Mononuclear cell (primary cell): Measurements from ENCODE around the gene POLD4. TPM values are rescaled to one million over a fixed set of nuclear protein-coding genes. Genes with fewer than 3 reads are reported as not detected.
A peak's percentile ranks its signal among the peaks of the same experiment; 100 is the strongest.

Experiments
- H3K27me3 ChIP-seq: 2 replicates; pipeline ENCODE4 v1.6.0; 2011; ENCODE audit warnings: low read length, control low read depth; ENCODE audit not compliant: insufficient read depth
- H3K4me1 ChIP-seq: 2 replicates; pipeline ENCODE4 v1.5.1; 2011; ENCODE audit warnings: mild to moderate bottlenecking, low read length, control low read depth; ENCODE audit not compliant: insufficient read depth
- H3K4me3 ChIP-seq: 2 replicates; pipeline ENCODE4 v1.5.1; 2011; ENCODE audit warnings: mild to moderate bottlenecking, low read length, moderate library complexity
- H3K9me3 ChIP-seq: 2 replicates; pipeline ENCODE4 v1.5.1; 2011; ENCODE audit warnings: low read depth, mild to moderate bottlenecking, control low read depth, low read length
- total RNA-seq: library from RNA; depleted of rRNA; stranded (reverse); fragments of >200 nt; gene quantifications from one replicate; pipeline ENCODE4 v1.2.3, GENCODE V29; 2012

The POLD4 gene
- total RNA-seq, 1 donor = 33.9 TPM

- H3K4me1 ChIP-seq = peaks cover 27% of the 10 kb centered on the region
- no peak overlapping the region for H3K4me3 ChIP-seq
- H3K27me3 ChIP-seq = no peaks in the 10 kb centered on the region
- no peaks in the 10 kb centered on the region for H3K9me3 ChIP-seq
Measured at GRCh38 chr11:67310246-67311050, 42.9 kb downstream of the POLD4 start.

GRCh38 chr11:67309661-67310061 is 43.7 kb downstream of the POLD4 start:
- no peaks in the 10 kb centered on the region for H3K9me3 ChIP-seq
- H3K4me3 ChIP-seq = no peak overlapping the region
- H3K4me1 ChIP-seq = peaks cover 30% of the 10 kb centered on the region
- no peaks in the 10 kb centered on the region for H3K27me3 ChIP-seq

GRCh38 chr11:67309166-67309565 is 44.2 kb downstream of the POLD4 start:
- Histone ChIP-seq H3K4me3 (no peak overlapping the region), H3K9me3 (no peaks in the 10 kb centered on the region), H3K4me1 (peaks cover 35% of the 10 kb centered on the region), H3K27me3 (no peaks in the 10 kb centered on the region)

GRCh38 chr11:67308031-67308866 is 45.1 kb downstream of the POLD4 start:
- Histone ChIP-seq H3K4me1 (peaks cover 35% of the 10 kb centered on the region), H3K27me3 (no peaks in the 10 kb centered on the region), H3K9me3 (no peaks in the 10 kb centered on the region)

GRCh38 chr11:67307545-67308001 is 45.8 kb downstream of the POLD4 start:
- Histone ChIP-seq H3K4me3 (no peak overlapping the region), H3K9me3 (no peaks in the 10 kb centered on the region), H3K4me1 (peaks cover 34% of the 10 kb centered on the region), H3K27me3 (no peaks in the 10 kb centered on the region)

More at GRCh38 chr11:67308031-67308866, 45.1 kb downstream of the POLD4 start:
- H3K4me3 ChIP-seq = no peak overlapping the region

- H3K9me3 ChIP-seq = no peaks in the 10 kb centered on the region
- no peaks in the 10 kb centered on the region for H3K27me3 ChIP-seq
- peaks cover 34% of the 10 kb centered on the region for H3K4me1 ChIP-seq
- H3K4me3 ChIP-seq = no peak overlapping the region
Measured at GRCh38 chr11:67306769-67307544, 46.4 kb downstream of the POLD4 start.

- Histone ChIP-seq H3K4me3 (no peak overlapping the region), H3K4me1 (peaks cover 45% of the 10 kb centered on the region)
Measured at GRCh38 chr11:67304511-67305113, 48.7 kb downstream of the POLD4 start.

GRCh38 chr11:67303835-67304411 is 49.4 kb downstream of the POLD4 start:
- peaks cover 45% of the 10 kb centered on the region for H3K4me1 ChIP-seq

More at GRCh38 chr11:67304511-67305113, 48.7 kb downstream of the POLD4 start:
- H3K27me3 ChIP-seq = no peaks in the 10 kb centered on the region
- H3K9me3 ChIP-seq = no peaks in the 10 kb centered on the region

GRCh38 chr11:67303132-67303834 is 50.1 kb downstream of the POLD4 start, which contains the start of gene SSH3:
TSS of gene SSH3 (plus strand) at chr11:67303530. CDS start at chr11:67303626, 96 bp downstream.
- peaks cover 48% of the 10 kb centered on the region for H3K4me1 ChIP-seq
- peak within 1 kb of the TSS; percentile 56 for H3K4me3 ChIP-seq
- H3K27me3 ChIP-seq = no peaks in the 10 kb centered on the region
- no peaks in the 10 kb centered on the region for H3K9me3 ChIP-seq

More at GRCh38 chr11:67303835-67304411, 49.4 kb downstream of the POLD4 start:
- Histone ChIP-seq H3K9me3 (no peaks in the 10 kb centered on the region), H3K4me3 (peak overlapping the region; percentile 56), H3K27me3 (no peaks in the 10 kb centered on the region)

GRCh38 chr11:67302571-67303131 is 50.7 kb downstream of the POLD4 start:
- peaks cover 52% of the 10 kb centered on the region for H3K4me1 ChIP-seq
- H3K4me3 ChIP-seq = peak overlapping the region; percentile 56
- no peaks in the 10 kb centered on the region for H3K9me3 ChIP-seq
- H3K27me3 ChIP-seq = no peaks in the 10 kb centered on the region

GRCh38 chr11:67301951-67302516 is 51.3 kb downstream of the POLD4 start:
- H3K4me3 ChIP-seq = no peak overlapping the region
- H3K4me1 ChIP-seq = peaks cover 52% of the 10 kb centered on the region
- no peaks in the 10 kb centered on the region for H3K9me3 ChIP-seq
- H3K27me3 ChIP-seq = no peaks in the 10 kb centered on the region

GRCh38 chr11:67301313-67301921 is 51.9 kb downstream of the POLD4 start:
- Histone ChIP-seq H3K4me3 (no peak overlapping the region), H3K9me3 (no peaks in the 10 kb centered on the region), H3K27me3 (no peaks in the 10 kb centered on the region), H3K4me1 (peaks cover 52% of the 10 kb centered on the region)
